RWPE1 (cell line): Measurements from ENCODE around the gene GLS.

ENCODE experiments used
- CTCF ChIA-PET: fragments of 350-600 bp; sonication (Branson Sonifier 250); formaldehyde crosslinking; extraction: SDS; loops from one replicate; lab custom pipeline; 2021; lab: Yijun Ruan, JAX
- POLR2A ChIA-PET: fragments of 400-600 bp; formaldehyde crosslinking; extraction: SDS; loops from one replicate; lab custom pipeline; 2020; ENCODE audit warnings: antibody characterized with exemption; ENCODE audit not compliant: low non-redundant PET; lab: Yijun Ruan, JAX
- DNase-seq: peaks from one replicate; pipeline ENCODE4 v3.0.0; 2012; ENCODE audit warnings: low spot score
- H3K27ac ChIP-seq: fragments of 450-650 bp; 2 replicates; pipeline ENCODE4 v1.5.1; 2017
- CTCF ChIP-seq: fragments of 450-650 bp; conservative IDR thresholded peaks from 2 replicates; pipeline ENCODE4 v1.5.1; 2017; ENCODE audit warnings: low read depth, mild to moderate bottlenecking

GLS gene

GRCh38 chr2:190875891-190876290 is 4.7 kb upstream of the GLS start:
- ChIA-PET CTCF (no interaction called here), POLR2A (no interaction called here)
- no peak for DNase-seq
- TF ChIP-seq CTCF = no peak
- H3K27ac ChIP-seq = no peak overlapping the region

GRCh38 chr2:190876631-190877030 is 4.0 kb upstream of the GLS start:
- ChIA-PET CTCF (no interaction called here), POLR2A (no interaction called here)
- H3K27ac ChIP-seq = no peak overlapping the region
- no peak for DNase-seq
- no peak for TF ChIP-seq CTCF

- TF ChIP-seq CTCF = no peak
- no peak for DNase-seq
- ChIA-PET POLR2A (no interaction called here), CTCF (no interaction called here)
- H3K27ac ChIP-seq = no peak overlapping the region
Measured at GRCh38 chr2:190877436-190877835, 3.2 kb upstream of the GLS start.

- H3K27ac ChIP-seq = peak overlapping the region; percentile 94
- POLR2A ChIA-PET = no interaction called here
- CTCF ChIA-PET = interaction anchor here (0.6 to 0.7 kb wide), 4 partner anchors 21 to 566 kb away, joined by 3 to 5 read pairs (median 3); no protein-coding TSS in a partner anchor
- no peak for TF ChIP-seq CTCF
- no peak for DNase-seq
Measured at GRCh38 chr2:190879474-190880377, 895 bp upstream of the GLS start.

GRCh38 chr2:190881084-190881597 is 520 bp downstream of the GLS start:
- peak overlapping the region; percentile 94 for H3K27ac ChIP-seq
- DNase-seq = peak; percentile 14
- no peak for TF ChIP-seq CTCF
- ChIA-PET CTCF (interaction anchor here (0.5 to 0.6 kb wide), 2 partner anchors 19 to 479 kb away, joined by 3 to 4 read pairs; no protein-coding TSS in a partner anchor), POLR2A (interaction anchor here (0.6 kb wide), 1 partner anchor 22 kb away, joined by 3 read pairs; no protein-coding TSS in a partner anchor)

GRCh38 chr2:190881598-190882410 is 1.2 kb downstream of the GLS start:
- TF ChIP-seq CTCF = no peak
- ChIA-PET POLR2A (no interaction called here), CTCF (interaction anchor here (0.5 to 0.6 kb wide), 2 partner anchors 19 to 478 kb away, joined by 3 to 4 read pairs; no protein-coding TSS in a partner anchor)
- peak overlapping the region; percentile 94 for H3K27ac ChIP-seq
- peak; percentile 69 for DNase-seq
